GM21367 (cell line): Measurements from ENCODE around the gene SH2D4B.

ENCODE experiments used
- ATAC-seq: cut with Tn5 transposase; IDR thresholded peaks from one replicate; pipeline ENCODE4 v1.9.1; 2021; ENCODE audit not compliant: unreplicated experiment

Gene SH2D4B

DNA sequence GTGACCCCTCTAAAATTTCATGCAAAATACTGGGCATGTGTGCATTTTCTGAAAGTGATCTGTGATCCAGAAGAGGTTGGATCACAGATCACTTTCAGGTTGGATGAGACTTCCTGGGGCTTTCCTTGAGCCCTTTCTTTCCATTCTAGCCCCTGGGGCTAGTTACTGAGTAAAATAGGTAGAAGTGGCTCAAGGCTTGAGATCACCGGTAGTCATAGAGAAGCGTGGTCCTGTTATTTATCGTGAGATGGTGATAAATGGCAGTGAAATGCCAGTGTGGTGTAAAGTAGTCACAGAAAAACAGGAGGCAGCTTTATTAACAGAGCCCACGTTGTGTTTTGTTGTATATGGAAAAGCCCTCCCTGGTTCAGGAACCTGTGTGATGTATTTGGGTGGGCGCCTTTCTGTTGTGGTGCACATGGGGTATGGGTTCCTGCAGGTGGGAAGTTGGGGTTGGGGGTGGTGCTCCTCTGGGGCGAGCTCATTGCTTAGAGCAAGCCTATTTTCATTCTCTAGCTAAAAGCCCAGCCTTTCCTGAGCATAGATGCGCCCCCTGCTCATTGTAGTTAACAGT is 34.0 kb upstream of the SH2D4B start:
- ATAC-seq = no peak

DNA sequence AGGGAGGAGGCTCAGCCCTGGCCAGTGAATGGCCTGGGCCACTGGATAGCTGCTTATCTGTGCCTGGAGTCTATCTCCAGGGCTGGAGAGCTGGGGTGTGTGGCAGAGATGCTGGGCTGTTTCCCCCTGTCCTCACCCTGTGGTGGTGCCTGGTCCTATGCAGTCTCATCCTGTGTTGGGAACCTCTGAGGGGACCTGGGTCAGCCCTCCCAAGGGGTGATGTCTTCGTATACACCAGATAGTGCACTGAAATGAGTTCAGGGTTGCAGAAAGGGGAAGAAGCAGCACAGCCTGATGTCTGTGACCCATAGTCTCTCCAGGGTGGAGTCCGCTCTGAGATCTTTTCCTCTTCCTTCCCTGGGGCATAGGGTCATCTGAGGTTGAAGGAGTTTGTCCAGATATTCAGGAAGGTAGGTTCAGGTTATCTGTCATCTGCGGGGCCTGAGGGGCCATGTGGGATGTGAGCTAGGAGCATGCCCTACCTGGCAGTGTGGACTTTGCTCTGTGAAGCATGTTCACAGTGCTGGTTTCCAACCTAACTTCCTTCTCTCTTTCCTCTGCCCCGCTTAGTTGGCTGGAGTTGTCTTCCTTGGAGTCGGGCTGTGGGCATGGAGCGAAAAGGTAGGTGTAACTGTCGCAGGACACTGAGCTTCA is 33.4 kb upstream of the SH2D4B start:
- ATAC-seq = no peak

- no peak for ATAC-seq
Measured at GRCh38 chr10:80504897-80505465, 32.7 kb upstream of the SH2D4B start.

- ATAC-seq = no peak
Measured at GRCh38 chr10:80506189-80506575, 31.5 kb upstream of the SH2D4B start.

GRCh38 chr10:80506836-80507487 is 30.7 kb upstream of the SH2D4B start:
- ATAC-seq = no peak

DNA sequence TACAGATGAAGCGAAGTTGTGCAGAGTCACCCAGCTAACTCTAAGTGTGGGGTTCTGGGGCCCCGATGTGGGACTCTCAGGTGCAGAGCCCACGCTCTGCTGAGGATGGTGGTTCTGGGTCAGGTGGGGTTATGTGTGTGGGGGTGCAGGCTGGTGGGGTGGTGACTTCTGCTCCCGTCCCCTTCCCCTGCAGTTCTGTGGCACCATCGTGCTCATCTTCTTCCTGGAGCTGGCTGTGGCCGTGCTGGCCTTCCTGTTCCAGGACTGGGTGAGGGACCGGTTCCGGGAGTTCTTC is 28.6 kb upstream of the SH2D4B start:
- no peak for ATAC-seq

- ATAC-seq = no peak
Measured at GRCh38 chr10:80509403-80510161, 28.1 kb upstream of the SH2D4B start.

GRCh38 chr10:80512031-80512526 is 25.6 kb upstream of the SH2D4B start:
- ATAC-seq = no peak

GRCh38 chr10:80513106-80513505 is 24.6 kb upstream of the SH2D4B start:
- ATAC-seq = no peak

DNA sequence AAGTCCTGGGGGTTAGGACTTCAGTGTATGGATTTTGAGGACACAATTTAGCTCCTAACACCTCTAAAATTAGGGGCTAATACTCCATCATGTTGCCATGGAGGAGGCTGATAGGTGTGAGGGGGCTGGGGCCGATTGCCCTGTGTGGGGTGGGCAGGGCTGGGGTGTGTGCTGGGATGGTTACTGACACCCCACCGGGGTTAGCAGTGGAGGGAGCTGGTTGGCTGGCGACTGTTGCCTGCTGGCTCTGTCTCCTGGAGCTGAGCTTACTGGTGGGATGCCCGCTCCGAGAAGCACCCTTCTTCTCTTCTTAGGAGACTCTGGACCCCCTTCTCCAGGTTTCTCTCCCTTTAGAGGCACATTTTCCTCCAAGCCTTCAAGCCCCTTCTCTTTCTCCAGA is 22.2 kb upstream of the SH2D4B start:
- no peak for ATAC-seq

- no peak for ATAC-seq
Measured at GRCh38 chr10:80515941-80516340, 21.8 kb upstream of the SH2D4B start.

DNA sequence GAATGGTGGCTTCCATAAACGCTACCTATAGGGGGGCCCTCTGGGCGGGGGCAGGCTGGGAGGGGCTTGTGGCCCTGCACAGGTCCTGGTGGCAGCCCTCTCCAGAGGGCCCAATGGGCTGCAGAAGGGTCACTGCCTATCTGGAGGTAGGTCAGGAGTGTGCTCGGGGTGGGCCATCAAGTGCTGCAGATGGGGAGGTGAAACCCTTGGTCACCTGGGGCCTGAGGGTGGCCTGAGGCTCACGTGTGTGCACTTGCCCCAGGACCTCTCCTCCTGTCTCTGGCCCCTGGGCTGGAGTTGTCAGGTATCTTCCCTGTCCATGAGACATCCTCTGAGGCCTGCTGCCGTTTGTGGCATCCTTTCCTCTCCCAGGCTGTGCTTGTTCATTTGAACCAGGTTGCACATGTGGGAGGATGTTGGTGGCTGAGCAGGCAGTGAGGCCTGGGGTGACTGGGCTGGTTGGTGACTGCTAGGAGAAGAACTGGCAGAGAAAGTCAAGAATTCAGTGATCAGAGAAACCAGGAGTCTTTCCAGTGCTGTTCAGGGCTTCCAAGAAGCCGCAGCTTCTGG is 21.1 kb upstream of the SH2D4B start:
- no peak for ATAC-seq

GRCh38 chr10:80517416-80518142 is 20.1 kb upstream of the SH2D4B start:
- ATAC-seq = no peak

DNA sequence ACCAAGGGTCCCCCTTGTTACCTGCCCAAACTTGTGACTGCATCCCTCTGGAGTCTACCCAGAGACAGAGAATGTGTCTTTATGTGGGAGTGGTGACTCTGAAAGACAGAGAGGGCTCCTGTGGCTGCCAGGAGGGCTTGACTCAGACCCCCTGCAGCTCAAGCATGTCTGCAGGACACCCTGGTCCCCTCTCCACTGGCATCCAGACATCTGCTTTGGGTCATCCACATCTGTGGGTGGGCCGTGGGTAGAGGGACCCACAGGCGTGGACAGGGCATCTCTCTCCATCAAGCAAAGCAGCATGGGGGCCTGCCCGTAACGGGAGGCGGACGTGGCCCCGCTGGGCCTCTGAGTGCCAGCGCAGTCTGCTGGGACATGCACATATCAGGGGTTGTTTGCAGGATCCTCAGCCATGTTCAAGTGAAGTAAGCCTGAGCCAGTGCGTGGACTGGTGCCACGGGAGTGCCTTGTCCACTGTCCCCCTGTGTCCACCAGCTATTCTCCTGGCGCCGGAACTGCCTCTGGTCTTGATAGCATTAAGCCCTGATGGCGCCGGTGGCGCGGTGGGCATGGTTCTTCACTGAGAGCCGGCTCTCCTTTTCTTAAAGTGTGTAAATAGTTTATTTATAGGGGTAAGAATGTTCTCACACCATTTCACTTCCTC is 19.4 kb upstream of the SH2D4B start:
- ATAC-seq = no peak

GRCh38 chr10:80518807-80519360 is 18.8 kb upstream of the SH2D4B start:
- ATAC-seq = no peak

GRCh38 chr10:80519936-80520650 is 17.6 kb upstream of the SH2D4B start:
- ATAC-seq = no peak

DNA sequence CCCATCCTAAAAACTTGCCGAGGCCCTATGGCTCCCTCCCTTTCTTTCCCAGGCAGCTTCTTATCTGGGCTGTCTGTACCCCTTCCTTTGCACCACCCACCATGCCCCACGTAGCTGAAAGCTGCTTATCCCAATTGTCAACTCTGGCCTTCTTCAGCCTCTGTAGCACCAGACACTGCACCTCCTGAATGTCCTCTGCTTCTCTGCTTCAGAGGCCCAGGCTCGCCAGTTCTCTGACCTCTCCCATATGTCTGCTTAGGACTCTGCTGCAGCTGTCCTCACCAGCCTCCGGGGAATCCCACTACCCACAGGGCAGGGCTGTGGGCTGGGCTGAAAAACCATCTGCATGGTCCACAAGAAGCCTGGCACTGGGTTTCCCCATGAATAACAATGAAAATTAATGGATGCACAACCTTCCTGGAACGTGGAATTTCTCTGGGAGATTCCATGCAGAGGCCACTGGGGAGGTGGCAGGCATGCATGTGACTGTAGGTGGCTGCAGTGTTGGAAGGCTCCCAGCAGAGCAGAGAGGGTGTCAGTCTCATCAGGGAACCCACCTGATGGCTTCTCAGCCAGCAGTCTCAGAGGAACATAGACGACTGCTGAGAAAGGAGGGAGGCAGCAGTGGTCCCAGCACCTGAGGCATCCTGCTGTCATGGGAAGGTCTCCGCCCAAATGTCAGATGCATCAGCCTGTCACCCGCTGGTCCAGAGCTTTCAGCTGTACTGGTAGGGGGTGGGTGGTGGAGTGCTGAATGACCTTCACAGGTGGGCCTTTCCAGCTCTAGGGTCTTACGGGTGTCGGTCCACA is 16.8 kb upstream of the SH2D4B start:
- no peak for ATAC-seq

DNA sequence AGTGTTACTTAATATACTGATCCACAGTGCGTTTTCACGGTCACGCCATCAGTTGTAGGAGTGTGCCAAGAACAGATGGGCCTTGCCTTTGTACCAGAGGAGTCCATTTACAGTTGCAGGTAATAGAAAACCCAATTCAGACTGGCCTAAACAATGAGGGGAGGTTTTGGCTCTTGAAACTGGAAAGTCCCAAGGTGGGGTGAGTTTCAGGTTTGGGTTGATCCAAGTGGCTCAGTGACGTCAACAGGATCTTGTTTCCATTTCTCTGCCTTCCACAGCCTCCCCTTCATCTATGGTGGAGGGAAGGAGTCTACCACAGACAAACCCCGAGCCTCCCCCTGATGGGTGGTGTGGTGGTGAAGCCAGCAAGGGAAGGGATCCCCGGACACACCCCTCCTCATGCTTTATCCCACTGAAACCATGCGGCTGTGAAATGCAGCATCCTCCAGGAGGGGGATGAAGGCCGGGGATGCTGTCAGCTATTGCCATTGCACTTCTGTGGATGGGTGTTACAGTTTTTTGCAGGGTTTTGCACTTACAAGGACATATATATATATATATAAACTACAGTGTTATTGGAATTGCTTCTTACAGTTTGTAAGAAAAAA is 14.8 kb upstream of the SH2D4B start:
- ATAC-seq = no peak
